Heart right ventricle (tissue), 16 donors: ENCODE data around the gene PLEKHA8. TPM values are rescaled to one million over a fixed set of nuclear protein-coding genes. Genes with fewer than 3 reads are reported as not detected.
"Not testable (repeated sequence)": the region's sequence is repeated elsewhere in the genome, so short reads cannot be mapped to it uniquely, and the experiment has no call there.

Experiments
- ATAC-seq, 8 donors: fragments of 200-7000 bp; cut with Tn5 transposase; one replicate each; pipeline ENCODE4 v1.9.1; 2020; ENCODE audit warnings: mild to moderate bottlenecking in 8 of 8, moderate library complexity in 8 of 8, moderate number of reproducible peaks in 1 of 8
- DNase-seq, 2 donors: peaks; one replicate each; pipeline ENCODE4 v3.0.0-alpha.2; 2020
- H3K27ac ChIP-seq, 10 donors: fragments of 200-600 bp; sonication (generic) in 2 of 10; one replicate each; pipeline versions ENCODE4 v1.5.0 to v1.8.0; 2020 to 2022; ENCODE audit warnings: mild to moderate bottlenecking in 3 of 10
- H3K27me3 ChIP-seq, 7 donors: fragments of 200-600 bp; one replicate each; pipeline ENCODE4 v1.8.0; 2021 to 2022; ENCODE audit warnings: mild to moderate bottlenecking in 2 of 7
- H3K36me3 ChIP-seq, 9 donors: fragments of 200-600 bp; sonication (generic) in 1 of 9; one replicate each; pipeline versions ENCODE4 v1.5.0 to v1.8.0; 2020 to 2022; ENCODE audit warnings: mild to moderate bottlenecking in 2 of 9
- H3K4me1 ChIP-seq, 9 donors: fragments of 200-600 bp; sonication (generic) in 1 of 9; one replicate each; pipeline versions ENCODE4 v1.5.0 to v1.8.0; 2020 to 2022; ENCODE audit warnings: mild to moderate bottlenecking in 4 of 9
- H3K4me3 ChIP-seq, 10 donors: fragments of 200-600 bp; sonication (generic) in 2 of 10; one replicate each; pipeline versions ENCODE4 v1.5.0 to v1.8.0; 2020 to 2022; ENCODE audit warnings: mild to moderate bottlenecking in 7 of 10, moderate library complexity in 2 of 10
- H3K9me3 ChIP-seq, 11 donors: fragments of 200-600 bp in 10 of 11; sonication (generic) in 2 of 11; one replicate each; pipeline versions ENCODE4 v1.5.0 to v1.8.0; 2013 to 2022; ENCODE audit warnings: mild to moderate bottlenecking in 2 of 11, control low read depth in 1 of 11, moderate library complexity in 1 of 11
- CTCF ChIP-seq, 9 donors: fragments of 200-600 bp; sonication (generic) in 2 of 9; IDR thresholded peaks; one replicate each; pipeline versions ENCODE4 v1.5.0 to v1.8.0; 2021 to 2022; ENCODE audit warnings: antibody characterized with exemption in 9 of 9, mild to moderate bottlenecking in 5 of 9, moderate library complexity in 1 of 9
- WGBS, 2 donors: extraction: QIAGEN DNeasy Blood & Tissue Kit; methylation state at CpG; one replicate each; pipeline ENCODE4 v1.1.7; 2013; ENCODE audit warnings: inconsistent platforms in 1 of 2; 5-methylcytosine and 5-hydroxymethylcytosine counted together
- intact Hi-C, 10 donors: fragments of 100-400 bp; cut with DNase I; formaldehyde crosslinking; loops; one replicate each; pipeline versions ENCODE4 v1.11.1 to v1.14.2; 2022
- polyA plus RNA-seq, 2 donors: library from polyadenylated mRNA; stranded (reverse); fragments of 200-250 nt; gene quantifications; one replicate each; pipeline ENCODE4 v1.2.3, GENCODE V29; 2013
- total RNA-seq, 10 donors: library from RNA; stranded (reverse); fragmentation: NEBNext Ultra II Directional in 3 of 10; extraction: Animal tissue kit (Norgen Biotek cat#: 25700) in 3 of 10; gene quantifications; one replicate each; pipeline versions ENCODE4 v1.2.1 to v1.2.4, GENCODE V29; 2021 to 2023
- donor health status: Arrhythmogenic right ventricular cardiomyopathy.
- donor health status: ischemic (EF 13 %, LVEDD 7.1; RV severe dilation, severe dysfunction).
- donor health status: healthy with polysubstance abuse.
- donor health status: DM: no; HTN: yes; CAD: no.
- donor health status: DM: no; HTN: no; CAD: no.
- donor health status: ischemic (EF 25% LVEDD 6.9; RV normal size, moderate dysfunction).
- donor health status: ischemic (EF 25% LVEDD 5.7; RV mildly dilated, moderate dysfunction).
- donor health status: healthy.
- donor health status: DM: yes; HTN: yes; CAD: no.
- donor health status: Ischemic cardiomyopathy.
- donor health status: ischemic (EF 35%, LVEDD 5.7; RV mildly dilated, moderate dysfunction).
- donor health status: nonischemic (EF 11% LVEDD 7.7; RV severe dilation, severe dysfunction).
- donor health status: DM: yes; HTN: yes; CAD: no.
- donor health status: PGD.
- donor health status: ischemic (EF 29% LVEDD 5.4; RV normal size, mild dysfunction).
- donor health status: nonischemic (EF 23%, LVEDD 6.1; RV moderate dilation, normal function).

Gene PLEKHA8
- total and polyA plus RNA-seq, 12 donors, result 1.8 to 6.0 (median 4.0) TPM

- Histone ChIP-seq H3K9me3 (peaks cover 0 to 8% (median 0%) of the 10 kb centered on the region in 11 donors), H3K4me3 (no peak overlapping the region), H3K36me3 (no peaks in the 10 kb centered on the region), H3K27ac (peak overlapping the region in 3 of 10 donors; percentile 10 to 57 (median 26)), H3K4me1 (peaks cover 0 to 4% (median 0%) of the 10 kb centered on the region in 9 donors), H3K27me3 (no peaks in the 10 kb centered on the region)
- WGBS, 2 donors, result 72 to 76% methylated on average over 2 of the region's 2 CpGs
- TF ChIP-seq CTCF (IDR thresholded peaks at IDR 0.05), result no peak
- DNase-seq (no peak), ATAC-seq (peak in 4 of 8 donors; percentile 41 to 70 (median 59))
- intact Hi-C loops, result no loop called here
Observed at GRCh38 chr7:30091491-30091912, 63.3 kb downstream of the PLEKHA8 start.

- H3K4me3 ChIP-seq, result no peak overlapping the region
- H3K4me1 ChIP-seq, result peaks cover 0 to 4% (median 0%) of the 10 kb centered on the region in 9 donors
- H3K36me3 ChIP-seq, result no peaks in the 10 kb centered on the region
- H3K27ac ChIP-seq, result peak overlapping the region in 4 of 10 donors; percentile 3 to 57 (median 18)
- WGBS, 2 donors, result 84 to 86% methylated on average over 5 of the region's 5 CpGs
- ATAC-seq, result peak in 2 of 8 donors; percentile 4 to 46
- no peak for DNase-seq
- H3K27me3 ChIP-seq, result no peaks in the 10 kb centered on the region
- peaks cover 0 to 8% (median 0%) of the 10 kb centered on the region in 11 donors for H3K9me3 ChIP-seq
- intact Hi-C loops, result no loop called here
- TF ChIP-seq CTCF (IDR thresholded peaks at IDR 0.05), result no peak
Observed at GRCh38 chr7:30091987-30092386, 63.8 kb downstream of the PLEKHA8 start.

GRCh38 chr7:30093420-30093952, 65.3 kb downstream of the PLEKHA8 start:
- peak overlapping the region in 1 of 10 donors; percentile 58 for H3K27ac ChIP-seq
- no peaks in the 10 kb centered on the region for H3K36me3 ChIP-seq
- ATAC-seq (peak in 5 of 8 donors; percentile 22 to 93 (median 44)), DNase-seq (peak in 1 of 2 donors; percentile 11)
- WGBS, 2 donors, result 78 to 88% methylated on average over 5 of the region's 5 CpGs
- H3K4me1 ChIP-seq, result peaks cover 0 to 4% (median 0%) of the 10 kb centered on the region in 9 donors
- H3K9me3 ChIP-seq, result peaks cover 0 to 9% (median 0%) of the 10 kb centered on the region in 11 donors
- no peak for TF ChIP-seq CTCF (IDR thresholded peaks at IDR 0.05)
- intact Hi-C loops, result no loop called here
- H3K27me3 ChIP-seq, result no peaks in the 10 kb centered on the region
- no peak overlapping the region for H3K4me3 ChIP-seq

- H3K4me1 ChIP-seq, intact Hi-C loops, H3K27me3 ChIP-seq, ATAC-seq, H3K27ac ChIP-seq, DNase-seq, H3K36me3 ChIP-seq, H3K4me3 ChIP-seq: not testable (repeated sequence)
- peaks cover 0 to 13% (median 0%) of the 10 kb centered on the region in 11 donors for H3K9me3 ChIP-seq
- WGBS, 2 donors, result 96 to 97% methylated on average over 21 of the region's 21 CpGs
Observed at GRCh38 chr7:30098599-30098998, 70.4 kb downstream of the PLEKHA8 start.

- H3K27ac ChIP-seq, result no peak overlapping the region
- TF ChIP-seq CTCF (IDR thresholded peaks at IDR 0.05), result no peak
- H3K27me3 ChIP-seq, result no peaks in the 10 kb centered on the region
- intact Hi-C loops, result no loop called here
- H3K36me3 ChIP-seq, result no peaks in the 10 kb centered on the region
- peaks cover 0 to 5% (median 0%) of the 10 kb centered on the region in 11 donors for H3K9me3 ChIP-seq
- DNase-seq (no peak), ATAC-seq (no peak)
- no peak overlapping the region for H3K4me3 ChIP-seq
- H3K4me1 ChIP-seq, result no peaks in the 10 kb centered on the region
- WGBS, 2 donors, result 93 to 94% methylated on average over 3 of the region's 3 CpGs
Observed at GRCh38 chr7:30102281-30102680, 74.1 kb downstream of the PLEKHA8 start.
